ENCODE measurements around the gene EIF3B. TPM values are rescaled to one million over a fixed set of nuclear protein-coding genes. Genes with fewer than 3 reads are reported as not detected.
"Not testable (repeated sequence)": the region's sequence is repeated elsewhere in the genome, so short reads cannot be mapped to it uniquely, and the experiment has no call there.

EIF3B gene
- total and polyA plus RNA-seq, 2 donors, result 85.8 to 97.7 TPM

- DNase-seq (ENCODE audit: extremely low spot score), result no peak
- no peaks in the 10 kb centered on the region for H3K36me3 ChIP-seq (ENCODE audit: insufficient read depth)
- H3K27ac ChIP-seq (ENCODE audit: low read depth), result no peak overlapping the region
- H3K4me1 ChIP-seq (ENCODE audit: insufficient read depth), result peaks cover 3% of the 10 kb centered on the region
- 83% methylated on average over 21 of the region's 21 CpGs for WGBS
- no peak overlapping the region for H3K4me3 ChIP-seq (ENCODE audit: low read depth, low read length)
These were observed 51.1 kb downstream of the EIF3B start for GRCh38 chr7:2405601-2406345.

GRCh38 chr7:2409745-2410414, 55.3 kb downstream of the EIF3B start:
- 68% methylated on average over 15 of the region's 15 CpGs for WGBS
- Histone ChIP-seq H3K4me1 (ENCODE audit: insufficient read depth) (peaks cover 3% of the 10 kb centered on the region), H3K27ac (ENCODE audit: low read depth) (no peak overlapping the region)

GRCh38 chr7:2411049-2411448, 56.4 kb downstream of the EIF3B start:
- Histone ChIP-seq H3K36me3 (ENCODE audit: insufficient read depth) (no peaks in the 10 kb centered on the region), H3K4me3 (ENCODE audit: low read depth, low read length) (no peak overlapping the region), H3K27ac (ENCODE audit: low read depth) (no peak overlapping the region), H3K4me1 (ENCODE audit: insufficient read depth) (peaks cover 3% of the 10 kb centered on the region)
- no peak for DNase-seq (ENCODE audit: extremely low spot score)
- 100% methylated on average over 1 of the region's 1 CpG for WGBS

More at GRCh38 chr7:2409745-2410414, 55.3 kb downstream of the EIF3B start:
- Histone ChIP-seq H3K36me3 (ENCODE audit: insufficient read depth) (no peaks in the 10 kb centered on the region), H3K4me3 (ENCODE audit: low read depth, low read length) (no peak overlapping the region)
- DNase-seq (ENCODE audit: extremely low spot score), result no peak

GRCh38 chr7:2411815-2412586, 57.4 kb downstream of the EIF3B start:
- 55% methylated on average over 12 of the region's 12 CpGs for WGBS
- Histone ChIP-seq H3K4me3 (ENCODE audit: low read depth, low read length) (no peak overlapping the region), H3K27ac (ENCODE audit: low read depth) (peak overlapping the region; percentile 35), H3K36me3 (ENCODE audit: insufficient read depth) (no peaks in the 10 kb centered on the region), H3K4me1 (ENCODE audit: insufficient read depth) (peaks cover 3% of the 10 kb centered on the region)
- no peak for DNase-seq (ENCODE audit: extremely low spot score)

DNA sequence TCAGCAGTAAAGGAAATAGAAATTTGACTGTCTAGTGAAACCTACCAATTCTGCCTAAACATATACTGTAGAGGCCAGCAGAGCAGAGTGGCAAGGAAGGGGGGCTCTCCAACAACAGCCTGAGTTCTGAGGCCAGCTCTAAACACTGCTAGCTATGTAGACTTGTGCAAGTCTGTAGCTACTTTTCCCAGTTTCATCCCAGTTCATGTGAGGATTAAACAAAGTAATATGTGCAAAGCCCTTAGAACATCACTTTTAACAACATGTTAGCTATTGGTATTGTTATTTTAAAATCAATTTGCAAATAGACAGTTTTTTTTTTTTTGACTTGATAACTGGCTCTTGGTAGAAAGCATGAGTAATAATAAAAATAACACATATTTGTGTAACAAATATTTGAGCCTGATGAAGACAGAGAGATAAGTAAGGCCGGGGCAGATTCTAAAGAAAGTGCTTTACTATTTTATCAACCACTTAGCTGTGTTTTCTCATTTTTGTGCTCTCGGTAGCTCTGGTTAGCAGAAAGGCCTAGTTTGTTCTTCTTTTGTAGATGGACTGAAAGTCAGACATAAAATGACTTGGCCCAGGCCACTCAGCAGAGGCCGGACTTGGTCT, 58.1 kb downstream of the EIF3B start:
- no peak for DNase-seq (ENCODE audit: extremely low spot score)
- Histone ChIP-seq H3K27ac (ENCODE audit: low read depth) (no peak overlapping the region), H3K4me3 (ENCODE audit: low read depth, low read length) (no peak overlapping the region), H3K4me1 (ENCODE audit: insufficient read depth) (peaks cover 3% of the 10 kb centered on the region), H3K36me3 (ENCODE audit: insufficient read depth) (no peaks in the 10 kb centered on the region)
- WGBS, result 65% methylated on average over 3 of the region's 3 CpGs

DNA sequence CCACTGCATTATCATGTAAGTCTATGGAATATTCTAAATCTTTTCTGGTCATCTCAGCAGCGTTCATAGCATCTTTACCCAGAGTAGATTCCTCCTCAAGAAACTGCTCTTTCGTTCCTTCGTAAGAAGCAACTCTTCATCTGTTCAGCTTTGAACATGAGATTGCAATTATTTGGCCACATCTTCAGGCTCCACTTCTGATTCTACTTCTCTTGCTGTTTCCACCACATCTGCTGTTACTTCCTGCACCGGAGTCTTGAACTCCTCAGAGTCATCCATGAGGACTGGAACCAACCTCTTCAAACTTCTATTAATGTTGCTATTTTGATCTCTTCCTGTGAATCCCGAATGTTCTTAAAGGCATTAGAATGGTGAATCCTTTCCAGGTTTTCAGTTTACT, 61.4 kb downstream of the EIF3B start:
- Histone ChIP-seq H3K4me1 (ENCODE audit: insufficient read depth) (no peaks in the 10 kb centered on the region), H3K36me3 (ENCODE audit: insufficient read depth) (no peaks in the 10 kb centered on the region), H3K27ac (ENCODE audit: low read depth) (no peak overlapping the region), H3K4me3 (ENCODE audit: low read depth, low read length) (no peak overlapping the region)
- WGBS, result 77% methylated on average over 5 of the region's 5 CpGs
- no peak for DNase-seq (ENCODE audit: extremely low spot score)

DNA sequence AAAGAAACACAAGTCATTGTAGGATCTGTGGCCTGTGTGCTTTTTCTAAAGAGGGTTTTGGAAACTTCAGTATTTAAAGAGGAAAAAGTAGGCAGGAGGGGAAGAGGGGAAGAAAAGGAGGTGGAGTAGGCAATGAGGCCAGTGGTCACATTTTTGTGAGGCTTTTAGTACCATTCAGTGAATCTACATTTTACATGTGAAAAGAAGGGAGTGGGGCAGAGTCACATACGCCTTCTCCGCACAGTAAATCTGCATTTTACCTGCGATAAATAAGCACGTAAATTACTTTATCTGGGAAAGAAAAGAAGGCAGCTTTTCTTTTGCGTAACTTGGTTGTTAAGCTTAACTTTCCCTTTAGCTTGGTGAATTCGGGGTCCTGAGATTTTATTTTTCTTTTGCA, 62.0 kb downstream of the EIF3B start:
- no peak for DNase-seq (ENCODE audit: extremely low spot score)
- WGBS, result 92% methylated on average over 6 of the region's 6 CpGs
- Histone ChIP-seq H3K27ac (ENCODE audit: low read depth) (no peak overlapping the region), H3K4me3 (ENCODE audit: low read depth, low read length) (no peak overlapping the region), H3K4me1 (ENCODE audit: insufficient read depth) (no peaks in the 10 kb centered on the region), H3K36me3 (ENCODE audit: insufficient read depth) (no peaks in the 10 kb centered on the region)

DNA sequence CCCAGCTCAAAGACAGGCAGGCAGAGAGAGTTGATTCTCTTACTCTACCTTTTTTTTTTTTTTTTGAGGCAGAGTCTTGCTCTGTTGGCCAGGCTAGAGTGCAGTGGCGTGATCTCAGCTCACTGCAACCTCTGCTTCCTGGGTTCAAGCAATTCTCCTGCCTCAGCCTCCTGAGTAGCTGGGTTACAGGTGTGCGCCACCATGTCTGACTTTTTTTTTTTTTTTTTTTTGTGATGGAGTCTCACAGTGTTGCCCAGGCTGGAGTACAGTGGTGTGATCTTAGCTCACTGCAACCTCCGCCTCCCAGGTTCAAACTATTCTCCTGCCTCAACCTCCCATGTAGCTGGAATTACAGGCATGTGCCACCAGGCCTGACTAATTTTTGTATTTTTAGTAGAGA, 62.6 kb downstream of the EIF3B start:
- not testable (repeated sequence) for H3K36me3 ChIP-seq (ENCODE audit: insufficient read depth); H3K27ac ChIP-seq (ENCODE audit: low read depth); H3K4me1 ChIP-seq (ENCODE audit: insufficient read depth); H3K4me3 ChIP-seq (ENCODE audit: low read depth, low read length); DNase-seq (ENCODE audit: extremely low spot score)
- 97% methylated on average over 3 of the region's 3 CpGs for WGBS

GRCh38 chr7:2417981-2418481, 63.4 kb downstream of the EIF3B start:
- Histone ChIP-seq H3K36me3 (ENCODE audit: insufficient read depth) (no peaks in the 10 kb centered on the region), H3K4me3 (ENCODE audit: low read depth, low read length) (no peak overlapping the region), H3K4me1 (ENCODE audit: insufficient read depth) (no peaks in the 10 kb centered on the region), H3K27ac (ENCODE audit: low read depth) (no peak overlapping the region)
- DNase-seq (ENCODE audit: extremely low spot score), result no peak
- 76% methylated on average over 15 of the region's 15 CpGs for WGBS

GRCh38 chr7:2420216-2420933, 65.7 kb downstream of the EIF3B start:
- Histone ChIP-seq H3K27ac (ENCODE audit: low read depth) (no peak overlapping the region), H3K4me3 (ENCODE audit: low read depth, low read length) (no peak overlapping the region), H3K36me3 (ENCODE audit: insufficient read depth) (no peaks in the 10 kb centered on the region), H3K4me1 (ENCODE audit: insufficient read depth) (no peaks in the 10 kb centered on the region)
- 98% methylated on average over 7 of the region's 7 CpGs for WGBS
- DNase-seq (ENCODE audit: extremely low spot score), result no peak

DNA sequence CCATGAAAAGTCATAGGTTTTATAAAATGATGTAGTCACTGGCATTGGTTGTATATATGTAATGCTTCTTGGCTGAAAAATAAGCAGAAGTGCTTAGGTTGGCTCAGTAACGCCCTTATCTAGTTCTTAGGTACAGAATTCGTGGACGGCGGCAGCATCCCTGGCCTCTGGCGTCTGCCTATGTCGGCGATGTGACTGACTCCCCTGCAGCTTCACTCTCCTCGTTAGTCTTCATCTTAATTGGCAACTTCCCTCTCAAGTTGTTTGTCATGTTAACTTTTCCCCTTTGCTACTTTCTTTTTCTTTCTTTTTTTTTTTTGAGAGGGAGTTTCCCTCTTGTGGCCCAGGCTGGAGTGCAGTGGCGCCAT, 67.3 kb downstream of the EIF3B start:
- no peaks in the 10 kb centered on the region for H3K4me1 ChIP-seq (ENCODE audit: insufficient read depth)
- DNase-seq (ENCODE audit: extremely low spot score), result no peak
- H3K27ac ChIP-seq (ENCODE audit: low read depth), result no peak overlapping the region
- H3K36me3 ChIP-seq (ENCODE audit: insufficient read depth), result no peaks in the 10 kb centered on the region
- WGBS, result 89% methylated on average over 9 of the region's 9 CpGs
- H3K4me3 ChIP-seq (ENCODE audit: low read depth, low read length), result no peak overlapping the region

DNA sequence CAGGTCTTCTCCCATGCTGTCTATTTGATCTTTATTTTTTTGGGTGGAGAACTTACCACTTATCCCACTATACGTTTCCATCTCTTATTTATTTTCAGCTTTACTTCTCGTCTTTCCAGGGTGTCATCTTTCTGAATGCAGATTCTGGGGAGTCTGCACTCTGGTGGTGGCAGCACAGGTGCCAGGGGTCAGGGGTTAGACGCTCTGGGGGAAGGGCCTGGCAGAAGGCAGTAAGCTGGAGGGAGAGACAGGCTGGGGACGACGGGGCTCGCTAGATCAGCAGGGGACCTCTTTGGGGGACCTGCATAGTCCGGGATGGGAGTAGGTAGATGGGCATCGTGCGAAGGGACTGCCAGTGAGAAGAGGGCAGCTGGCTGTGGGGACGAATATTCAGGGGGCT, 71.1 kb downstream of the EIF3B start:
- H3K4me1 ChIP-seq (ENCODE audit: insufficient read depth), result no peaks in the 10 kb centered on the region
- 82% methylated on average over 10 of the region's 10 CpGs for WGBS
- H3K27ac ChIP-seq (ENCODE audit: low read depth), result no peak overlapping the region
- H3K4me3 ChIP-seq (ENCODE audit: low read depth, low read length), result no peak overlapping the region
- DNase-seq (ENCODE audit: extremely low spot score), result no peak
- no peaks in the 10 kb centered on the region for H3K36me3 ChIP-seq (ENCODE audit: insufficient read depth)
